ENCODE data around the gene KRT83.
"Not testable (repeated sequence)": the region's sequence is repeated elsewhere in the genome, so short reads cannot be mapped to it uniquely, and the experiment has no call there.

The KRT83 gene

DNA sequence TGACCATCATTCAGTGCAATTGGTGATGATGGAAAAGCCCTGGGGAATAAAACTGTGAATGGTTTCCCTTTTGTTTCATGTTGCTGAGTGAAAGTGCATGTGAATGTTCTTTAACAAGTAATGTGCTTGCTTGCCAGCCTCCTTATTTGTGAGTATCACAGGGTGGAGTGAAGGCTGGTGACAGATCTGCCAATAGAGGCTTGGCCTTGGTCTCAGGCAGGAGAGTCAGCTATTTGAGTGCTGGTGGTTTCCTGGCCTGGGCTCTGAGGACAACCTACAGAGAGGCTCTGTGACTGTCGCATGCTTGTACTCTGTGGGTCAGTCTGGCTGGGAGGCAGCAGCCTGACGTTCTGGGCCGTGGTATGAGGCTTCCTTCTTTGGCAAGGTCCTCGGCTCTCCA lies 25.4 kb upstream of the KRT83 start:
- ChIA-PET POLR2A (no interaction called here), CTCF (interaction anchor here (1.1 to 1.8 kb wide), 3 partner anchors 15 to 533 kb away, joined by 3 to 11 read pairs (median 5); no protein-coding TSS in a partner anchor)
- no peak overlapping the region for H3K27ac ChIP-seq (ENCODE audit: extremely low read depth, low read depth, low read length)
- no peaks in the 10 kb centered on the region for H3K36me3 ChIP-seq (ENCODE audit: control insufficient read depth in 2 of 2, insufficient read depth in 1 of 2, low read length in 2 of 2)
- 0 out of 2 replicates have a peak, but pooled peaks have one; percentile 16 for TF ChIP-seq PRDM1 (tag by site-specific recombination; IDR thresholded peaks at IDR 0.05)
- TF ChIP-seq GFI1B (tag by site-specific recombination; IDR thresholded peaks at IDR 0.05) = no peak
- no peaks in the 10 kb centered on the region for H3K9me3 ChIP-seq (ENCODE audit: control insufficient read depth, insufficient read depth, low read depth, low read length)
- peaks cover 3% of the 10 kb centered on the region; the same call in 1 of the 2 replicates for H3K4me1 ChIP-seq (ENCODE audit: control insufficient read depth, insufficient read depth, low read length)
- no peak overlapping the region for H3K4me3 ChIP-seq (ENCODE audit: low read depth, low read length)

- H3K9me3 ChIP-seq (ENCODE audit: control insufficient read depth, insufficient read depth, low read depth, low read length); H3K4me3 ChIP-seq (ENCODE audit: low read depth, low read length); H3K36me3 ChIP-seq (ENCODE audit: control insufficient read depth in 2 of 2, insufficient read depth in 1 of 2, low read length in 2 of 2); H3K4me1 ChIP-seq (ENCODE audit: control insufficient read depth, insufficient read depth, low read length); POLR2A ChIA-PET; H3K27ac ChIP-seq (ENCODE audit: extremely low read depth, low read depth, low read length): not testable (repeated sequence)
- CTCF ChIA-PET = interaction anchor here (1.1 to 1.3 kb wide), 4 partner anchors 17 to 529 kb away, joined by 3 to 5 read pairs (median 4); no protein-coding TSS in a partner anchor
Measured at GRCh38 chr12:52345041-52345440, 23.8 kb upstream of the KRT83 start.

DNA sequence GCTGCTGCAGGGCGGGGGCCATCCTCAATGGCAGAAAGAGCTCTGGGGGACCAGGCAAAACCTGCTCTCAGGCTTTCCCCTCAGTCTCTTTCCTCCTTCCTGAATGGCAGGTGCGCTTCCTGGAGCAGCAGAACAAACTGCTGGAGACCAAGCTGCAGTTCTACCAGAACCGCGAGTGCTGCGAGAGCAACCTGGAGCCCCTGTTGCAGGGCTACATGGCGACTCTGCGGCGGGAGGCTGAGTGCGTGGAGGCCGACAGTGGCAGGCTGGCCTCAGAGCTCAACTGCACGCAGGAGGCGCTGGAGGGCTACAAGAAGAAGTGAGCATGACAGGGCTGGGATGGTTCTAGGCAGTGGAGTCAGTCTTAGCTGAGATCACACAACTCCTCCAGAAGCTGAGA lies 22.9 kb upstream of the KRT83 start:
- H3K4me1 ChIP-seq (ENCODE audit: control insufficient read depth, insufficient read depth, low read length) = peaks cover under 1% of the 10 kb centered on the region; the same call in 1 of the 2 replicates
- TF ChIP-seq, protein P1, sequence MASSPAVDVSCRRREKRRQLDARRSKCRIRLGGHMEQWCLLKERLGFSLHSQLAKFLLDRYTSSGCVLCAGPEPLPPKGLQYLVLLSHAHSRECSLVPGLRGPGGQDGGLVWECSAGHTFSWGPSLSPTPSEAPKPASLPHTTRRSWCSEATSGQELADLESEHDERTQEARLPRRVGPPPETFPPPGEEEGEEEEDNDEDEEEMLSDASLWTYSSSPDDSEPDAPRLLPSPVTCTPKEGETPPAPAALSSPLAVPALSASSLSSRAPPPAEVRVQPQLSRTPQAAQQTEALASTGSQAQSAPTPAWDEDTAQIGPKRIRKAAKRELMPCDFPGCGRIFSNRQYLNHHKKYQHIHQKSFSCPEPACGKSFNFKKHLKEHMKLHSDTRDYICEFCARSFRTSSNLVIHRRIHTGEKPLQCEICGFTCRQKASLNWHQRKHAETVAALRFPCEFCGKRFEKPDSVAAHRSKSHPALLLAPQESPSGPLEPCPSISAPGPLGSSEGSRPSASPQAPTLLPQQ (tag by site-specific recombination; IDR thresholded peaks at IDR 0.05) = no peak
- TF ChIP-seq SALL2 (tag by site-specific recombination; IDR thresholded peaks at IDR 0.05; ENCODE audit: borderline replicate concordance) (no peak), ZNF174 (tag by site-specific recombination; IDR thresholded peaks at IDR 0.05) (no peak), ZIC2 (tag by site-specific recombination; IDR thresholded peaks at IDR 0.05) (no peak)
- no peaks in the 10 kb centered on the region for H3K9me3 ChIP-seq (ENCODE audit: control insufficient read depth, insufficient read depth, low read depth, low read length)
- H3K4me3 ChIP-seq (ENCODE audit: low read depth, low read length) = no peak overlapping the region
- no peaks in the 10 kb centered on the region for H3K36me3 ChIP-seq (ENCODE audit: control insufficient read depth in 2 of 2, insufficient read depth in 1 of 2, low read length in 2 of 2)
- ChIA-PET CTCF (interaction anchor here (0.7 to 1.9 kb wide), 5 partner anchors 18 to 530 kb away, joined by 3 to 8 read pairs (median 5); no protein-coding TSS in a partner anchor), POLR2A (interaction anchor here (1.1 kb wide), 1 partner anchor 17 kb away, joined by 4 read pairs; no protein-coding TSS in a partner anchor)
- H3K27ac ChIP-seq (ENCODE audit: extremely low read depth, low read depth, low read length) = no peak overlapping the region

DNA sequence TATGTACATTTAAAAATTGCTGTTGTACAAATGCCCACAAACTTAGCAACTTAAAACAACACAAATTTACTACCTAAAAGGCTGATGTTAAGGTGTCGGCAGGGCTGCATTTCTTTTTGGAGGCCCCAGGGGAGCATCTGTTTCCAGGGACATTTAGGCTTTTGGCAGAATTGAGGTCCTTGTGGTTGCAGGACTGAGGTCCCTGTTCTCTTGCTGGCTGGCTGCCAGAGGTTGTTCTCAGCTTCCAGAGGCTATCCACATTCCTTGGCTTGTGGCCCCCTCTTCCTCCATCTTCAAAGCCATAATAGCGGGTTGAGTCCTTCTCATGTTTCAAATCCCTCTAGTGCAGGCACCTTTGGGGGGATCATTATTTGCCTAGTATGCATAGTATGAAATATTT lies 22.4 kb upstream of the KRT83 start:
- Histone ChIP-seq H3K4me1 (ENCODE audit: control insufficient read depth, insufficient read depth, low read length) (no peaks in the 10 kb centered on the region), H3K27ac (ENCODE audit: extremely low read depth, low read depth, low read length) (no peak overlapping the region), H3K9me3 (ENCODE audit: control insufficient read depth, insufficient read depth, low read depth, low read length) (no peaks in the 10 kb centered on the region), H3K4me3 (ENCODE audit: low read depth, low read length) (no peak overlapping the region), H3K36me3 (ENCODE audit: control insufficient read depth in 2 of 2, insufficient read depth in 1 of 2, low read length in 2 of 2) (no peaks in the 10 kb centered on the region)
- TF ChIP-seq OVOL3 (tag by site-specific recombination; IDR thresholded peaks at IDR 0.05) = no peak
- TF ChIP-seq SETDB1 (IDR thresholded peaks at IDR 0.05; ENCODE audit: insufficient read length, low read length) = peak; percentile 40
- ChIA-PET POLR2A (interaction anchor here (1.1 kb wide), 1 partner anchor 16 kb away, joined by 4 read pairs; no protein-coding TSS in a partner anchor), CTCF (interaction anchor here (1.9 kb wide), 1 partner anchor 18 kb away, joined by 5 read pairs; no protein-coding TSS in a partner anchor)

DNA sequence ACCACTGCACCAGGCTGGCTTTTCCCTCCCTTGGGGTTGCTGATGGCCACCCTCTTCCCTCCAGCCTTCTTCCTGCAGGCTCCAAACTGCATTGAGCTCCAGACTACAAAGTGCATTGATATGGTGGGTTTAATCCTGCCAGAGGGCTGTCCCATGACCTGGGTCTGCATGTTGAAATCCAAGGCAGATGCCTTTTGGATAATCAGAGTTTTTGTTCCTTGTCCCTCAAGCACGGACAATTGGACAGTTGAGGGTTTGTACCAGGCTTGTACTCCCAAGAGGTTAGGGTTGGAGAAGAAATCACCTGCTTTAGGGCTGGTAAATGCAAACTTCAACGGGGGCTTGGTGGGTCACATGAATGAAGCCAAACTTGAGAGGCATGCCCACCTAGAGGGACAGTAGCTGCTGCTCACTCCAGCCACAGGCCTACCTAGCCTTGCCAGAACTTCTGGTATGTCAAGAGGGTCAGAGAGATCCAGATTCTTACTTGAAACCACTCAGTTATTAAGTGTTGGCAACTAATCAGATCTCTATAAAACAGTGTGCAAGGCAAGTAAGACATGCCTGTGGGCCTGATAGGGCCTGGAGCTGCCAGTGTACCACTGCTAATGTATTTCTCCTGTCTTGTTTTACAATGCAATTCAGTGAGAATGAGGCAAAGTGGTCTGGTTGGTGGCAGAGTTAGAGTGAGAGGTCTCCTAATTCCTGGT lies 21.7 kb upstream of the KRT83 start:
- no peak for TF ChIP-seq ZNF558 (tag by site-specific recombination; IDR thresholded peaks at IDR 0.05)
- no peak for TF ChIP-seq BCL6B (tag by site-specific recombination; IDR thresholded peaks at IDR 0.05)
- Histone ChIP-seq H3K9me3 (ENCODE audit: control insufficient read depth, insufficient read depth, low read depth, low read length) (no peaks in the 10 kb centered on the region), H3K4me3 (ENCODE audit: low read depth, low read length) (no peak overlapping the region), H3K27ac (ENCODE audit: extremely low read depth, low read depth, low read length) (no peak overlapping the region), H3K36me3 (ENCODE audit: control insufficient read depth in 2 of 2, insufficient read depth in 1 of 2, low read length in 2 of 2) (no peaks in the 10 kb centered on the region), H3K4me1 (ENCODE audit: control insufficient read depth, insufficient read depth, low read length) (no peaks in the 10 kb centered on the region)
- ChIA-PET CTCF (interaction anchor here (1.2 to 1.9 kb wide), 2 partner anchors 15 to 19 kb away, joined by 3 to 5 read pairs; no protein-coding TSS in a partner anchor), POLR2A (no interaction called here)

Measured in HEK293 (cell line).